PFSK-1 (cell line): ENCODE results near the gene C6.

Experiments
- FOXP2 ChIP-seq: optimal IDR thresholded peaks from 2 replicates; pipeline ENCODE3; 2011; ENCODE audit warnings: borderline replicate concordance, control low read depth, inconsistent platforms; ENCODE audit not compliant: insufficient read depth; ENCODE audit errors: extremely low read length, extremely low read depth
- POLR2AphosphoS5 ChIP-seq: IDR thresholded peaks from 2 replicates; pipeline ENCODE4 v1.6.1; 2012; ENCODE audit warnings: low read depth, mild to moderate bottlenecking, control low read depth, low read length, moderate library complexity
- SIN3A ChIP-seq: IDR thresholded peaks from 2 replicates; pipeline ENCODE4 v1.6.1; 2012; ENCODE audit warnings: mild to moderate bottlenecking, low read length, moderate library complexity, borderline replicate concordance; ENCODE audit not compliant: insufficient read depth
- TAF1 ChIP-seq: IDR thresholded peaks from 2 replicates; pipeline ENCODE4 v1.6.1; 2012; ENCODE audit warnings: low read length, control low read depth, borderline replicate concordance; ENCODE audit not compliant: insufficient read depth
- TF ChIP-seq, protein P1 (sequence below), 2 experiments: IDR thresholded peaks; 2 replicates each; pipeline versions ENCODE4 v1.6.1 to v1.8.0; 2011 to 2012; ENCODE audit warnings: low read depth in 2 of 2, low read length in 2 of 2, control low read depth in 1 of 2, inconsistent platforms in 1 of 2, mild to moderate bottlenecking in 1 of 2, moderate library complexity in 1 of 2; ENCODE audit not compliant: insufficient read depth in 1 of 2

Gene C6

DNA sequence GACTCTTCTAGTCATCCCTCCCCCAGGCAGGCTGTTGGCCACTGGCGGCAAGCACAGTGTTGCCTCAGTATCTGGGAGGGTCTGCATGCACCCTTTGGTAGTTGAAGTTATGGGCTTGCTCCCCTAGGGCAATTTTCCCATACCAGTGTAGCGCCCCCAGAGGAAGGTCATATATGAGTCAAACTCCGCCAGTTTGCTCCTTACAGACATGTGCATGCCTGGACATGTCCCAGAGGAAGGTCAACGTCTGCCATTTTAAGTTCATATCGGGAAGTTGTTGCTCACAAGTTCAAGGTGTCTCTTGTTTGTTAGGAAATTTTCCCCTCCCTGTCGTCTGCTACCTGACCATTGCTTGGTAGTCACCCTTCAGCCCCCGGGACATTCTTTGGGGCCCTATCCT, 90.9 kb downstream of the C6 start:
- TF ChIP-seq FOXP2 (no peak), POLR2AphosphoS5 (no peak), SIN3A (no peak), TAF1 (no peak)
- TF ChIP-seq, protein P1, sequence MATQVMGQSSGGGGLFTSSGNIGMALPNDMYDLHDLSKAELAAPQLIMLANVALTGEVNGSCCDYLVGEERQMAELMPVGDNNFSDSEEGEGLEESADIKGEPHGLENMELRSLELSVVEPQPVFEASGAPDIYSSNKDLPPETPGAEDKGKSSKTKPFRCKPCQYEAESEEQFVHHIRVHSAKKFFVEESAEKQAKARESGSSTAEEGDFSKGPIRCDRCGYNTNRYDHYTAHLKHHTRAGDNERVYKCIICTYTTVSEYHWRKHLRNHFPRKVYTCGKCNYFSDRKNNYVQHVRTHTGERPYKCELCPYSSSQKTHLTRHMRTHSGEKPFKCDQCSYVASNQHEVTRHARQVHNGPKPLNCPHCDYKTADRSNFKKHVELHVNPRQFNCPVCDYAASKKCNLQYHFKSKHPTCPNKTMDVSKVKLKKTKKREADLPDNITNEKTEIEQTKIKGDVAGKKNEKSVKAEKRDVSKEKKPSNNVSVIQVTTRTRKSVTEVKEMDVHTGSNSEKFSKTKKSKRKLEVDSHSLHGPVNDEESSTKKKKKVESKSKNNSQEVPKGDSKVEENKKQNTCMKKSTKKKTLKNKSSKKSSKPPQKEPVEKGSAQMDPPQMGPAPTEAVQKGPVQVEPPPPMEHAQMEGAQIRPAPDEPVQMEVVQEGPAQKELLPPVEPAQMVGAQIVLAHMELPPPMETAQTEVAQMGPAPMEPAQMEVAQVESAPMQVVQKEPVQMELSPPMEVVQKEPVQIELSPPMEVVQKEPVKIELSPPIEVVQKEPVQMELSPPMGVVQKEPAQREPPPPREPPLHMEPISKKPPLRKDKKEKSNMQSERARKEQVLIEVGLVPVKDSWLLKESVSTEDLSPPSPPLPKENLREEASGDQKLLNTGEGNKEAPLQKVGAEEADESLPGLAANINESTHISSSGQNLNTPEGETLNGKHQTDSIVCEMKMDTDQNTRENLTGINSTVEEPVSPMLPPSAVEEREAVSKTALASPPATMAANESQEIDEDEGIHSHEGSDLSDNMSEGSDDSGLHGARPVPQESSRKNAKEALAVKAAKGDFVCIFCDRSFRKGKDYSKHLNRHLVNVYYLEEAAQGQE (IDR thresholded peaks at IDR 0.05; ENCODE audit: insufficient read depth in 1 of 2, low read depth in 2 of 2, low read length in 2 of 2), result no peak

GRCh38 chr5:41120600-41120999, 92.7 kb downstream of the C6 start:
- no peak for TF ChIP-seq POLR2AphosphoS5
- no peak for TF ChIP-seq TAF1
- no peak for TF ChIP-seq FOXP2
- TF ChIP-seq SIN3A, result no peak
- TF ChIP-seq, protein P1 (IDR thresholded peaks at IDR 0.05; ENCODE audit: insufficient read depth in 1 of 2, low read depth in 2 of 2, low read length in 2 of 2), result no peak

GRCh38 chr5:41118177-41118576, 95.2 kb downstream of the C6 start:
- TF ChIP-seq, protein P1 (IDR thresholded peaks at IDR 0.05; ENCODE audit: insufficient read depth in 1 of 2, low read depth in 2 of 2, low read length in 2 of 2), result no peak
- no peak for TF ChIP-seq FOXP2
- no peak for TF ChIP-seq SIN3A
- no peak for TF ChIP-seq POLR2AphosphoS5
- TF ChIP-seq TAF1, result no peak

GRCh38 chr5:41115281-41115680, 98.1 kb downstream of the C6 start:
- TF ChIP-seq POLR2AphosphoS5 (no peak), TAF1 (no peak), SIN3A (no peak), FOXP2 (no peak)
- TF ChIP-seq, protein P1 (IDR thresholded peaks at IDR 0.05; ENCODE audit: insufficient read depth in 1 of 2, low read depth in 2 of 2, low read length in 2 of 2), result no peak
